ENCODE measurements around the gene PIK3R4.

- TF ChIP-seq CTCF (conservative IDR thresholded peaks at IDR 0.05; ENCODE audit: low read length), result no peak
- no peak for TF ChIP-seq EZH2phosphoT487 (IDR thresholded peaks at IDR 0.05; ENCODE audit: borderline replicate concordance)
Measured at GRCh38 chr3:130728037-130728436, 18.6 kb downstream of the PIK3R4 start.
